Thoracic aorta (tissue), 2 donors: ENCODE results near the gene C3. TPM values are rescaled to one million over a fixed set of nuclear protein-coding genes. Genes with fewer than 3 reads are reported as not detected.

Source experiments
- ATAC-seq: fragments of 150-250 bp; one replicate; pipeline ENCODE4 v1.8.0; 2017; ENCODE audit warnings: low read depth; ENCODE audit not compliant: insufficient number of reproducible peaks, low FRiP score
- DNase-seq: peaks from one replicate; pipeline ENCODE4 v3.0.0-alpha.2; 2020; ENCODE audit warnings: low spot score
- H3K27ac ChIP-seq, 2 donors: fragments of 200-600 bp; sonication (generic); 1 replicate in 1 of 2; 2 replicates in 1 of 2; pipeline ENCODE4 v1.5.1; 2016; ENCODE audit warnings: mild to moderate bottlenecking in 2 of 2, moderate library complexity in 2 of 2
- H3K27me3 ChIP-seq: fragments of 200-600 bp; sonication (generic); replicated peaks from 2 replicates; pipeline ENCODE4 v1.6.0; 2016; ENCODE audit warnings: mild to moderate bottlenecking; ENCODE audit not compliant: insufficient read depth
- H3K36me3 ChIP-seq: fragments of 200-600 bp; sonication (generic); one replicate; pipeline ENCODE4 v1.5.1; 2016
- H3K4me1 ChIP-seq, 2 donors: fragments of 200-600 bp; sonication (generic); 1 replicate in 1 of 2; 2 replicates in 1 of 2; pipeline versions ENCODE4 v1.5.1 to v1.6.0; 2016; ENCODE audit warnings: low read depth in 2 of 2, mild to moderate bottlenecking in 1 of 2; ENCODE audit not compliant: control insufficient read depth in 1 of 2
- H3K4me3 ChIP-seq: fragments of 200-600 bp; sonication (generic); 2 replicates; pipeline ENCODE4 v1.5.1; 2016; ENCODE audit warnings: mild to moderate bottlenecking
- H3K9me3 ChIP-seq: fragments of 200-600 bp; sonication (generic); 2 replicates; pipeline ENCODE4 v1.5.1; 2016
- total RNA-seq, 2 donors: library from RNA; depleted of rRNA; stranded (reverse); fragments of >200 nt; gene quantifications; one replicate each; pipeline versions ENCODE4 v1.1.0 to v1.2.3, GENCODE V29; 2016
- TF ChIP-seq, protein P1 (sequence below): fragments of 200-600 bp; sonication (generic); IDR thresholded peaks from one replicate; pipeline ENCODE4 v1.5.1; 2019; ENCODE audit warnings: antibody characterized with exemption

The C3 gene
- total RNA-seq, 2 donors from 2014 or later, result 277 to 754 TPM

DNA sequence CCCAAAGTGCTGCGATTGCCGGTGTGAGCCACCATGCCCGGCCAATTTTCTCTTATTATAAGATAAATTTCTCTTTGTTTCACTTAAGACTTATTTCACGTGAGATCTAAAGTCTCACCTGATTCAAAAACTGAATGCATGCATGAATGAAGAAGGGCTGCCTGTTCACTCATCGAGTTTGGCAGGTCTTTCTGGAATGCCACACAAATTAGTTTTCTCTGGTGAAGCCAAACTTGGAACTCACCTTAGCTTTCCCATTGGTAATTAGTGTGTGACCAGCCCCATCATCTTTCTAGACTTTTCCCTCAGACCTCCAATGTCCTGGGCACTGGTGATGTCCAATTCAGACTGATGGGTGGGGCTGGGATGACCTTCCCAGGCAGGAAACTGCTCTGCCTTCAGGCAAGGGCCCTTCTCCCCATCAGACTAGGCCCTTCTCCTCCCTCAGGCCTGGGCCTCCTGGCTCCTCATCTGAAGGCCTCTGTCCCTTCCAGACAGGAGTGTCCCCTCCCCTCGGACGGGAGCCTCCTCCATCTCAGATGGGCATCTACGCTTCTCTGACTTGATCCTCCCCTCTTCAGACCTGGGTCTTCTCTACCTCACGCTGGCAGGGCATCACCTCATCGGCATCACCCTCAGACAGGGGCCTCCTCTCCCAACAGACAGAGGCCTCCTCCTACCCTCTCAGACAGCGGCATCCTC, 14.4 kb downstream of the C3 start:
- no peak for DNase-seq
- no peak overlapping the region for H3K27ac ChIP-seq
- H3K36me3 ChIP-seq, result no peaks in the 10 kb centered on the region
- H3K27me3 ChIP-seq, result no peaks in the 10 kb centered on the region
- TF ChIP-seq, protein P1, sequence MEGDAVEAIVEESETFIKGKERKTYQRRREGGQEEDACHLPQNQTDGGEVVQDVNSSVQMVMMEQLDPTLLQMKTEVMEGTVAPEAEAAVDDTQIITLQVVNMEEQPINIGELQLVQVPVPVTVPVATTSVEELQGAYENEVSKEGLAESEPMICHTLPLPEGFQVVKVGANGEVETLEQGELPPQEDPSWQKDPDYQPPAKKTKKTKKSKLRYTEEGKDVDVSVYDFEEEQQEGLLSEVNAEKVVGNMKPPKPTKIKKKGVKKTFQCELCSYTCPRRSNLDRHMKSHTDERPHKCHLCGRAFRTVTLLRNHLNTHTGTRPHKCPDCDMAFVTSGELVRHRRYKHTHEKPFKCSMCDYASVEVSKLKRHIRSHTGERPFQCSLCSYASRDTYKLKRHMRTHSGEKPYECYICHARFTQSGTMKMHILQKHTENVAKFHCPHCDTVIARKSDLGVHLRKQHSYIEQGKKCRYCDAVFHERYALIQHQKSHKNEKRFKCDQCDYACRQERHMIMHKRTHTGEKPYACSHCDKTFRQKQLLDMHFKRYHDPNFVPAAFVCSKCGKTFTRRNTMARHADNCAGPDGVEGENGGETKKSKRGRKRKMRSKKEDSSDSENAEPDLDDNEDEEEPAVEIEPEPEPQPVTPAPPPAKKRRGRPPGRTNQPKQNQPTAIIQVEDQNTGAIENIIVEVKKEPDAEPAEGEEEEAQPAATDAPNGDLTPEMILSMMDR, result no peak
- ATAC-seq, result no peak
- H3K4me3 ChIP-seq, result no peak overlapping the region
- no peaks in the 10 kb centered on the region for H3K9me3 ChIP-seq
- no peaks in the 10 kb centered on the region for H3K4me1 ChIP-seq

DNA sequence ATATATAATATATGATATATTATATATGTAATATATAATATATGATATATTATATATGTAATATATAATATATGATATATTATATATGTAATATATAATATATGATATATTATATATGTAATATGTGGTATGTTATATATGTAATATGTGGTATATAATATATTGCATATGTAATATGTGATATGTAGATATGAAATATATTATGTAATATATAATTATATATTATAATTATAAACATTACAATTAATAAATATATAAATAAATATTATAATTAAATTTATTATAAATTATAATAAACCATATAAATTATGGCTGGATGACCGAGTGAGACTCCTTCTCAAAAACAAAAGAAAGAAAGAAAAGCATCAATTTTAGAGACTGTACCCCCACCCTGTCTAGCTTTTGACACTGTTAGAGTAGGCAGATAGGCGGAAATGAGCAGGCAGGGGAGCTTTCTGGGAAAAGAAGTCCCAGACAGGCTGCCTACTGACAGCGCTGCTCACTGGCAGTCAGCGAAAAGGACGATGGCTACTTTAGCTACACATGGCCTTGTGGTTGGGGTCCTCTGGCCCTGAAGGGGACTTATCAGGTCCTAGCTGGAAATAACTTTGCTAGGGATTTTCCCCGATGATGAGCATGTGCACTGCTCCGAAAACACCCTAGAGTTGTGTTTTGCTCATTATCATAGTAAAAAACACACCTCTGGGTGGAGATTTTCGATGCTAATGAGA, 19.7 kb downstream of the C3 start:
- ATAC-seq (no peak), DNase-seq (no peak)
- Histone ChIP-seq H3K4me1 (no peaks in the 10 kb centered on the region), H3K27me3 (no peaks in the 10 kb centered on the region), H3K4me3 (no peak overlapping the region), H3K36me3 (no peaks in the 10 kb centered on the region), H3K9me3 (no peaks in the 10 kb centered on the region), H3K27ac (no peak overlapping the region)
- TF ChIP-seq, protein P1, result no peak

DNA sequence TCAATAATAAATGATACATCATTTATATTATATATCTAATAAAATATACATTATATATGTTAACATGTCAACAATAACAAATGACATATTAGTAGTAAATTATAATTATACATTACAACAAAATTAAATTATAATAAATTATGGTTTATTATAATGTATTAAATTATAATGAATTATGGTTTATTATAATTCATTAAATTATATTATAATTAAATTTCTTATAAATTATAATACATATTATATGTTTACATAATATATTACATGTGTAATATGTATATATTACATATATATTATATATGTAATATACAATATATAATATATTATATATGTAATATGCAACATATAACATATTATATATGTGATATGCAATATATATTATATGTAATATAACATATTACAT, 20.5 kb downstream of the C3 start:
- no peaks in the 10 kb centered on the region for H3K4me1 ChIP-seq
- no peaks in the 10 kb centered on the region for H3K27me3 ChIP-seq
- TF ChIP-seq, protein P1, result no peak
- no peak overlapping the region for H3K27ac ChIP-seq
- no peak for DNase-seq
- H3K4me3 ChIP-seq, result no peak overlapping the region
- H3K9me3 ChIP-seq, result no peaks in the 10 kb centered on the region
- no peak for ATAC-seq
- H3K36me3 ChIP-seq, result no peaks in the 10 kb centered on the region

DNA sequence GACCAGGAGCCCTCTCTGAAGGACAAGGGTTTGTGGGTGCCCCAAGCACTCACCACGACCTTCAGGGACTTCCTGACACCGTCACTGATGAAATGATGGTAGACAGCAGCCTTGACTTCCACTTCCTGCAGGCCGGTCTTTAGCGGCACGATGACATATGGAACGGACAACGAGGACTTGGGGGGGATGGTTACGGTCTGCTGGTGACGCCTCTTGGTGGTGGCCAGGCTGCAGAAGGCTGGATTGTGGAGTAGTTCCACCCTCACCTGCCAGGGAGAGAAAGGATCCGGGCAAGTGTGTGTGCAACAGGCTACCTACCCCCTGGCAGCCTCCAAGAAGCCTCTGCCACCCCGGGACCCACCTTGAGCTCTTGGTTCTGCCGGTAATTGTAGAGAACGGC, 23.2 kb downstream of the C3 start:
- TF ChIP-seq, protein P1, result no peak
- Histone ChIP-seq H3K27ac (no peak overlapping the region), H3K9me3 (no peaks in the 10 kb centered on the region), H3K36me3 (no peaks in the 10 kb centered on the region), H3K4me1 (no peaks in the 10 kb centered on the region), H3K27me3 (no peaks in the 10 kb centered on the region), H3K4me3 (no peak overlapping the region)
- ATAC-seq, result no peak
- no peak for DNase-seq

DNA sequence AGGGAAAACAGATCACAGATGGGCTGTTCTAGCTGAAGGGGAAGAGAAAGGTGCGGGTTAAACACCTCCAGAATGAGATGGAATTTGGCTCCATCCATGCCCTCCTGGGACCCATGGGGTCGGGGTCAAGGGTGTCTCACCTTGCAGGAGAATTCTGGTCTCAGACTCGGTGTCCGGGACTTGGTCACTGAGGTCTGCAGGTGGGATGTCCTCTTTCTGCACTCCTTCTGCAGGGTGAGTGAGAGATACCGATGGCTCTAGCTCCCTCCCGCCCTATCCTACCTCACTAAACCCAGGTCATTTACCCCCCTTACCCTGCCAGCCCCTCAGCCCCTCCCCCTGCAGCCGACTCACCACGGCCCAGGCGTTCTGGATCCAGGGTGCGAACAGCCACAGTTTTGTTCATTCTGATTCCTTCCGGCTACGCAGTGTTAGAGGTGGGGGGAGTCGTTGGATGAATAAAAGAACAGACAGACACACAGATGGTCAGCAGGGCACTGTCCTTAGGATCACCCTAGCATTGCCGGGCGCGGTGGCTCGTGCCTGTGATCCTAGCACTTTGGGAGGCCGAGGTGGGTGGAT, 24.1 kb downstream of the C3 start:
- Histone ChIP-seq H3K9me3 (no peaks in the 10 kb centered on the region), H3K36me3 (no peaks in the 10 kb centered on the region), H3K4me1 (no peaks in the 10 kb centered on the region), H3K27ac (no peak overlapping the region), H3K4me3 (no peak overlapping the region), H3K27me3 (no peaks in the 10 kb centered on the region)
- ATAC-seq (no peak), DNase-seq (no peak)
- TF ChIP-seq, protein P1, result no peak
